Mesothelial cell of epicardium (in vitro differentiated cells): ENCODE data around the gene CEP72. TPM values are rescaled to one million over a fixed set of nuclear protein-coding genes. Genes with fewer than 3 reads are reported as not detected.

Experiments used
- DNase-seq, 2 experiments: peaks; one replicate each; pipeline ENCODE4 v3.0.0; 2021; ENCODE audit warnings: low spot score in 2 of 2; ENCODE audit not compliant: unreplicated experiment in 2 of 2
- H3K27ac Mint-ChIP-seq: 2 replicates; pipeline ENCODE4 v1.8.0; 2021; ENCODE audit warnings: mixed read lengths
- H3K27me3 Mint-ChIP-seq: 2 replicates; pipeline ENCODE4 v1.8.0; 2021; ENCODE audit warnings: low read depth, mixed read lengths
- H3K36me3 Mint-ChIP-seq: 2 replicates; pipeline ENCODE4 v1.8.0; 2021; ENCODE audit warnings: mixed read lengths
- H3K4me1 Mint-ChIP-seq: 2 replicates; pipeline ENCODE4 v1.8.0; 2021; ENCODE audit warnings: mixed read lengths
- H3K4me3 Mint-ChIP-seq: 2 replicates; pipeline ENCODE4 v1.8.0; 2021; ENCODE audit warnings: mild to moderate bottlenecking, moderate library complexity, mixed read lengths
- H3K9me3 Mint-ChIP-seq: 2 replicates; pipeline ENCODE4 v1.8.0; 2021; ENCODE audit warnings: mixed read lengths
- total RNA-seq: library from RNA; stranded (reverse); gene quantifications from 3 replicates; pipeline ENCODE4 v1.2.1, GENCODE V29; 2021
- TF ChIP-seq, protein P1 (sequence below): fragments of 200-600 bp; sonication (generic); IDR thresholded peaks from one replicate; pipeline ENCODE4 v1.5.0; 2021; ENCODE audit warnings: antibody characterized with exemption; ENCODE audit not compliant: unreplicated experiment

Gene CEP72
- total RNA-seq, 1 donor from 2014 or later = 20.3 TPM

DNA sequence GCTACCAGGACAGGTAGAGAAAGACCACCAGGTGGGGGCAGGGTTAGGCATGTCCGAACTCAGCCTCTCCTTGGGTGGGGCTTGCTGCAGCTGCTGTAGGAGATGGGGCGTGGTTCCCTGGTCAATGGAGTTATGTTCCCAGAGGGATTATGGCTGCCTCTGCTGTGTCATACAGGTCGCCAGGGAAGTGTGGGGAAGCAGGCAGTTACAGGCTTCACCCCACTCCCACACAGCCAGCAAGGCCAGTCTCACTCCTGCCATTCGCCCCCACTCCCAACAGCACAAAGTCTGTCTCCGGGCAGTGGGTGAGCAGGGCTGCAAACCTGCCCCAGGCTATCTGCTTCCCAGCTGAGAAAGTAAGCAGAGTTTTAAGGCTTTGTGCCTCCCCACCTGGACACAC is 20.0 kb upstream of the CEP72 start:
- H3K27me3 Mint-ChIP-seq = peaks cover 97% of the 10 kb centered on the region
- H3K4me1 Mint-ChIP-seq = no peaks in the 10 kb centered on the region
- H3K9me3 Mint-ChIP-seq = no peaks in the 10 kb centered on the region
- peak in 1 of 2 experiments; percentile 13 for DNase-seq
- no peak overlapping the region for H3K27ac Mint-ChIP-seq
- no peak overlapping the region for H3K4me3 Mint-ChIP-seq
- no peaks in the 10 kb centered on the region for H3K36me3 Mint-ChIP-seq
- TF ChIP-seq, protein P1, sequence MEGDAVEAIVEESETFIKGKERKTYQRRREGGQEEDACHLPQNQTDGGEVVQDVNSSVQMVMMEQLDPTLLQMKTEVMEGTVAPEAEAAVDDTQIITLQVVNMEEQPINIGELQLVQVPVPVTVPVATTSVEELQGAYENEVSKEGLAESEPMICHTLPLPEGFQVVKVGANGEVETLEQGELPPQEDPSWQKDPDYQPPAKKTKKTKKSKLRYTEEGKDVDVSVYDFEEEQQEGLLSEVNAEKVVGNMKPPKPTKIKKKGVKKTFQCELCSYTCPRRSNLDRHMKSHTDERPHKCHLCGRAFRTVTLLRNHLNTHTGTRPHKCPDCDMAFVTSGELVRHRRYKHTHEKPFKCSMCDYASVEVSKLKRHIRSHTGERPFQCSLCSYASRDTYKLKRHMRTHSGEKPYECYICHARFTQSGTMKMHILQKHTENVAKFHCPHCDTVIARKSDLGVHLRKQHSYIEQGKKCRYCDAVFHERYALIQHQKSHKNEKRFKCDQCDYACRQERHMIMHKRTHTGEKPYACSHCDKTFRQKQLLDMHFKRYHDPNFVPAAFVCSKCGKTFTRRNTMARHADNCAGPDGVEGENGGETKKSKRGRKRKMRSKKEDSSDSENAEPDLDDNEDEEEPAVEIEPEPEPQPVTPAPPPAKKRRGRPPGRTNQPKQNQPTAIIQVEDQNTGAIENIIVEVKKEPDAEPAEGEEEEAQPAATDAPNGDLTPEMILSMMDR = no peak

DNA sequence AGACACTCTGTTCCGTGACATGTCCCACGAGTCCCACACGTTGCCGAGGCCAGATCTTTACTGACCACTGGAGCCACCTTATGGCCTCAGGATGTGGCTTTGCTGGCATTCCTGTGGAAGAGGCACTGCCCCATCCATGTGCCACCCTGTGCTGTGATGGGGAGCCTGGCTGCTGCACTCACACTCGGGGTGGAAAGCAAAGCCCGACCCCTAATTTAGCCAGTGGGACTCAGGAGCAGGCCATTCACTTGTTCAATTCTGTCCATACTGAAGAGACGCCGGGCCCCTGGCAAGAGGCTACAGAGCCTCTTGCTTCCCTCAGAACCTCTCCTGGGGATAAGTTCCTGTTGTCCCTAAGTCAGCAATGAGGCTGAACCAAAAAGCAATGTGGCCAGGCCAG is 18.6 kb upstream of the CEP72 start:
- Mint-ChIP-seq H3K27me3 (peaks cover 97% of the 10 kb centered on the region), H3K36me3 (no peaks in the 10 kb centered on the region)

DNA sequence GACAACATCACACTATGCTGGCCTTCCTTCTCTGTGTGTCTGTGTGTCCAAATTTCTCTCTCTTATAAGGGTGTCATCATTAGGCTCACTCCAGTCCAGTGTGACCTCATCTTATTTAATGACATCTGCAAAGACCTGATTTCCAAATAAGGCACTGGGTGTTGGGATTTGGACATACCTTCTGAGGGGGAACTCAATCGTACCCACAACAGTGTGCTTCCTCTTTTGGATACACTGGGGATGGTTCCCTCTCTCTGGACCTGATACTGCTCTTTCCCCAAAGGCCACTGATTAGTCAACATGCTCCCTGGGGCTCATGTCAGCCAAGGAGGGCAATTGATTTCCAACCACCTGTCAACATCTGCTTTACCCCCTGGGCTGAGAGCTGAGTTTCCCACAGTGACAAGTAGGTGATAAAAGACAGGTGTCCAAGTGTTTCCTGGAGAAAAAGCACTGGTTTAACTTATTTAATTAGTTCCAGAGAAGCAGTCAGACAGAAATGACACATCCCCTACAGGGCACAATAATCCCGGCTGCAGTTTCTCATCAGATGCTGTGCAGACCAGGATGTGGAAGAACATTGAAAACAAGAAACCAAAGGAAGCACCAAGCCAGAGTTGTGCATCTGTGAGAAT is 17.8 kb upstream of the CEP72 start:
- Mint-ChIP-seq H3K27ac (no peak overlapping the region), H3K4me3 (no peak overlapping the region), H3K4me1 (no peaks in the 10 kb centered on the region), H3K9me3 (no peaks in the 10 kb centered on the region), H3K27me3 (peaks cover 97% of the 10 kb centered on the region), H3K36me3 (no peaks in the 10 kb centered on the region)
- TF ChIP-seq, protein P1 = no peak
- DNase-seq = no peak

More for the DNA sequence above, 18.6 kb upstream of the CEP72 start:
- Mint-ChIP-seq H3K4me1 (no peaks in the 10 kb centered on the region), H3K9me3 (no peaks in the 10 kb centered on the region), H3K4me3 (no peak overlapping the region), H3K27ac (no peak overlapping the region)
- TF ChIP-seq, protein P1 = no peak
- peak in 1 of 2 experiments; percentile 14 for DNase-seq

DNA sequence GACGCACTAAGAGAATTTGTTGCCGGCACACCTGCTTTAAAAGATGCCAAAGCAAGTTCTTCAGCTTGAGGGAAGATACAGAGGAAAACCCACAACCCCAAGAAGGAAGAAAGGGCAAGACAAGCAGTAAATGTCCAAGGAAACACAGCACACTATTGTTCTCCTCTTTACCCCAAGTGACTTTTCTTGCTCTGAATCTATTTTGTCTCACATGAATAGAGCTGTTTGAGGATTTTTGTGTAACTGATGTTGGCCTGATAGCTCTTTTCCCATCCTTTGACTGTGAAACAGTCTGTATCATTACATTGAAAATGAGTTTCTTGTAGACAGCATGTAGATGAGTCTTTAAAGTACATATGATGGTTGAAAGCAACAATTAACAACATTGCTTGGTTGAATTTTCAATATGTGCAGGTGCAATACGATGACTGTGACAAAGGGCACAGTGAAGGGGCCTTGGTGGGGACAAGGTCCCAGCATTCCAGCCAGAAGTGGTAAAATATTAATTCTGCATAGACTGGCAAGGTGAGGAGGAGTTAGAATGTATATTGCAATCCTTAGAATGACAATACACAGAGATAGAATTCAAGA is 16.8 kb upstream of the CEP72 start:
- no peak overlapping the region for H3K4me3 Mint-ChIP-seq

DNA sequence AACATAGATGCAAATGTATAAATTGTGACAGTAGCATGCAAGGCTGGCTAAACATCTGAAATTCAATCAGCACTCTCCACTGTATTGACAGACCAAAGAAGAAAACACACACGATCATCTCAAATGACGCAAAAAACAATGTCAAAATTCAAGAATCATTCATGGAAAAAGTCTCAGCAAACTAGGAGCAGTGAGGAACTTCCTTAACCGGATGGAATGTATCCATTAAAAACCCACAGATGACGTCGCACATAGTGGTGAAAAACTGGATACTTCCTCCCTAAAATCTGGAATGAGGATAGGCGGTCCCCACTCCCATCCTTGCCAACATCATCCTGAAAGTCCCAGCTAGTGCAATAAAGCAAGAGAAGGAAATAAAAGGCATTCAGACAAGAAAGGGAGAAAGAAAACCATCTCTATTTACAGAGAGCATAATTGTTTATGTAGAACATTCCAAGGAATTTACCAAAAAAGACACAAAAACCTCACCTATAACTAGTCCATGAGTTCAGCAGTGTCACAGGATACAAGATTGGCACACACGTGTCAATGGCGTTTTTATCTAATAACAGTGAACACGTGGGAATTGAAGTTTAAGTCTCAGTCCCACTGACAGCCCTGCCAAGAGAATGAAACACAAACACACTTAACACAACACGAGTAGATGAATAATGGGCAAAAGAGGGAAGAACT is 14.1 kb upstream of the CEP72 start:
- H3K36me3 Mint-ChIP-seq = no peaks in the 10 kb centered on the region
- H3K4me1 Mint-ChIP-seq = no peaks in the 10 kb centered on the region
- H3K4me3 Mint-ChIP-seq = no peak overlapping the region
- H3K27me3 Mint-ChIP-seq = peaks cover 87% of the 10 kb centered on the region
- no peak overlapping the region for H3K27ac Mint-ChIP-seq
- no peak for DNase-seq
- H3K9me3 Mint-ChIP-seq = no peaks in the 10 kb centered on the region
- TF ChIP-seq, protein P1 = no peak

More for the DNA sequence above, 16.8 kb upstream of the CEP72 start:
- Mint-ChIP-seq H3K4me1 (no peaks in the 10 kb centered on the region), H3K36me3 (no peaks in the 10 kb centered on the region), H3K9me3 (no peaks in the 10 kb centered on the region), H3K27ac (no peak overlapping the region), H3K27me3 (peaks cover 96% of the 10 kb centered on the region)
- no peak for DNase-seq
- TF ChIP-seq, protein P1 = no peak
